Skeletal muscle satellite cell (primary cell): ENCODE measurements around the gene RABL3.
A peak's percentile ranks its signal among the peaks of the same experiment; 100 is the strongest.
"Not testable (repeated sequence)": the region's sequence is repeated elsewhere in the genome, so short reads cannot be mapped to it uniquely, and the experiment has no call there.

ENCODE experiments used
- H3K27me3 ChIP-seq: 2 replicates; pipeline ENCODE4 v1.7.0; 2013; ENCODE audit warnings: low read length; ENCODE audit not compliant: control insufficient read depth, insufficient read depth
- H3K36me3 ChIP-seq: 2 replicates; pipeline ENCODE4 v1.7.0; 2013; ENCODE audit warnings: mild to moderate bottlenecking, control low read depth, low read length; ENCODE audit not compliant: insufficient read depth
- H3K4me1 ChIP-seq: 2 replicates; pipeline ENCODE4 v1.7.0; 2013; ENCODE audit warnings: low read length; ENCODE audit not compliant: control insufficient read depth, insufficient read depth
- H3K4me2 ChIP-seq: 2 replicates; pipeline ENCODE4 v1.7.0; 2013; ENCODE audit warnings: mild to moderate bottlenecking, low read length
- H3K4me3 ChIP-seq: 2 replicates; pipeline ENCODE4 v1.7.0; 2013; ENCODE audit warnings: low read length
- H3K9ac ChIP-seq: 2 replicates; pipeline ENCODE4 v1.7.0; 2013; ENCODE audit warnings: mild to moderate bottlenecking, low read depth, low read length, moderate library complexity
- H3K9me3 ChIP-seq: replicated peaks from 2 replicates; pipeline ENCODE4 v1.7.0; 2013; ENCODE audit warnings: mild to moderate bottlenecking, control low read depth, low read length

Gene RABL3

GRCh38 chr3:120743556-120744195 is 1.4 kb upstream of the RABL3 start:
- Histone ChIP-seq H3K4me1 (peaks cover 7% of the 10 kb centered on the region), H3K36me3 (no peaks in the 10 kb centered on the region), H3K27me3 (no peaks in the 10 kb centered on the region), H3K9me3 (no peaks in the 10 kb centered on the region), H3K4me3 (peak overlapping the region; percentile 72), H3K9ac (peak overlapping the region; percentile 81), H3K4me2 (peak overlapping the region; percentile 81)

GRCh38 chr3:120742849-120743365 is 591 bp upstream of the RABL3 start:
- H3K9ac ChIP-seq = peak overlapping the region; percentile 81

GRCh38 chr3:120741837-120742197 is 499 bp downstream of the RABL3 start:
- Histone ChIP-seq H3K4me3 (peak overlapping the region; percentile 72), H3K9ac (peak overlapping the region; percentile 81), H3K4me2 (peak overlapping the region; percentile 91), H3K27me3 (no peaks in the 10 kb centered on the region), H3K36me3 (no peaks in the 10 kb centered on the region), H3K9me3 (no peaks in the 10 kb centered on the region), H3K4me1 (peaks cover 7% of the 10 kb centered on the region)

More at GRCh38 chr3:120742849-120743365, 591 bp upstream of the RABL3 start:
- Histone ChIP-seq H3K36me3 (no peaks in the 10 kb centered on the region), H3K4me3 (peak overlapping the region; percentile 72), H3K9me3 (no peaks in the 10 kb centered on the region), H3K4me1 (peaks cover 7% of the 10 kb centered on the region), H3K27me3 (no peaks in the 10 kb centered on the region), H3K4me2 (peak overlapping the region; percentile 81)

GRCh38 chr3:120741320-120741719 is 996 bp downstream of the RABL3 start:
- Histone ChIP-seq H3K36me3 (no peaks in the 10 kb centered on the region), H3K4me3 (peak overlapping the region; percentile 72), H3K4me2 (peak overlapping the region; percentile 91), H3K4me1 (peaks cover 7% of the 10 kb centered on the region), H3K9ac (no peak overlapping the region), H3K9me3 (no peaks in the 10 kb centered on the region), H3K27me3 (no peaks in the 10 kb centered on the region)

- H3K9ac ChIP-seq, H3K4me1 ChIP-seq, H3K4me2 ChIP-seq, H3K27me3 ChIP-seq, H3K36me3 ChIP-seq, H3K9me3 ChIP-seq, H3K4me3 ChIP-seq: not testable (repeated sequence)
Observed at GRCh38 chr3:120738006-120738405, 4.3 kb downstream of the RABL3 start.

GRCh38 chr3:120730576-120731542 is 11.5 kb downstream of the RABL3 start:
- H3K4me3 ChIP-seq = no peak overlapping the region
- no peaks in the 10 kb centered on the region for H3K27me3 ChIP-seq
- H3K9ac ChIP-seq = no peak overlapping the region
- H3K36me3 ChIP-seq = peaks cover 7% of the 10 kb centered on the region
- no peak overlapping the region for H3K4me2 ChIP-seq
- H3K4me1 ChIP-seq = no peaks in the 10 kb centered on the region
- no peaks in the 10 kb centered on the region for H3K9me3 ChIP-seq

GRCh38 chr3:120726791-120727190 is 15.5 kb downstream of the RABL3 start:
- H3K4me3 ChIP-seq = no peak overlapping the region
- no peaks in the 10 kb centered on the region for H3K9me3 ChIP-seq
- peaks cover 7% of the 10 kb centered on the region for H3K36me3 ChIP-seq
- no peak overlapping the region for H3K4me2 ChIP-seq
- no peaks in the 10 kb centered on the region for H3K27me3 ChIP-seq
- H3K4me1 ChIP-seq = no peaks in the 10 kb centered on the region
- H3K9ac ChIP-seq = no peak overlapping the region

- not testable (repeated sequence) for H3K4me2 ChIP-seq, H3K9ac ChIP-seq, H3K27me3 ChIP-seq, H3K4me3 ChIP-seq, H3K9me3 ChIP-seq, H3K36me3 ChIP-seq, H3K4me1 ChIP-seq
Observed at GRCh38 chr3:120719167-120719834, 23.0 kb downstream of the RABL3 start.

GRCh38 chr3:120713262-120713661 is 29.1 kb downstream of the RABL3 start:
- Histone ChIP-seq H3K4me2 (no peak overlapping the region), H3K9me3 (no peaks in the 10 kb centered on the region), H3K4me3 (no peak overlapping the region), H3K27me3 (no peaks in the 10 kb centered on the region), H3K4me1 (no peaks in the 10 kb centered on the region), H3K36me3 (no peaks in the 10 kb centered on the region), H3K9ac (no peak overlapping the region)

GRCh38 chr3:120710369-120710768 is 31.9 kb downstream of the RABL3 start:
- no peaks in the 10 kb centered on the region for H3K36me3 ChIP-seq
- no peaks in the 10 kb centered on the region for H3K9me3 ChIP-seq
- H3K9ac ChIP-seq = no peak overlapping the region
- H3K4me1 ChIP-seq = no peaks in the 10 kb centered on the region
- H3K4me2 ChIP-seq = no peak overlapping the region
- no peak overlapping the region for H3K4me3 ChIP-seq
- H3K27me3 ChIP-seq = no peaks in the 10 kb centered on the region

GRCh38 chr3:120708408-120708807 is 33.9 kb downstream of the RABL3 start:
- no peak overlapping the region for H3K4me2 ChIP-seq
- H3K9me3 ChIP-seq = no peaks in the 10 kb centered on the region
- no peak overlapping the region for H3K9ac ChIP-seq
- H3K27me3 ChIP-seq = no peaks in the 10 kb centered on the region
- H3K4me3 ChIP-seq = no peak overlapping the region
- no peaks in the 10 kb centered on the region for H3K36me3 ChIP-seq
- H3K4me1 ChIP-seq = no peaks in the 10 kb centered on the region
